AML-193 (cell line): Measurements from ENCODE around the gene MVB12B.
"Not testable (repeated sequence)": the region's sequence is repeated elsewhere in the genome, so short reads cannot be mapped to it uniquely, and the experiment has no call there.

Experiments
- DNase-seq, 2 experiments: peaks; one replicate each; lab custom pipeline; 2025; lab: John Stamatoyannopoulos, UW

Gene MVB12B

DNA sequence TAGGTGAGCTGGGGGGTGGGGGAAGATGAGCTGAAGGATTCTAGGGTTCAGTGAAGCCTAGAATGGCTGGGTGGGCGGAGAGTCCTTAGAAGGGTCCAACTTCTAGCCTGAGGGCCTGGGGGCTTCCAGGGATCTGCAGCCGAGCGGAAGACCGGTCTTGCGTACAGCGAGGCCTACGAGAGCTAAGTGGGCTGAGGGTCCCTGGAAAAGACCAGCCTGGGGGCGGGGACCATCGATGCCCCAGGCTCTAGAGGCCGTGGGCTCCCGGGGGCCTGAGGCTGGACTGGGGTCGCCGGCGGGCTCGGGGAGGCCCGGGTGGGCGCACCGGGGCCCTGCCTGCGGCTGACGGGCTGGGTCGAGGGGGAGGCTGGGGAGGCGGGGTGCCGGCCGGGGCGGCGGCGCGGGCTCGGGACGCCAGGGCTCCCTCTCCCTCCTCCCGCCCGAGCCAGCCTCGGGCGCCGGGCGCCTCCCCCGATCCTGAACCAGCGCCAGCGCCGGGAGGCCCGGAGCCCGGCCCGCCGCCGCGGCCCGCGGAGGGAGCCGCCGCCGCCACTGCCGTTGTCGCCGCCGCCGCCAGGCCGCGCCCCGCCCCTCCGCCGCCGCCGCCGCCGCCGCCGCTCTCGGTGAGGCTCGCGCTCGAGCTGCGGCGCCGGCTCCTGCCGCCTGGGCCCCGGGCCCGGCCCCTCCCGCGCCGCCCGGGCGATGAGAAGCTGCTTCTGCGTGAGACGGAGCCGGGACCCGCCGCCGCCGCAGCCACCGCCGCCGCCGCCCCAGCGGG lies at the start of gene MVB12B:
MVB12B (plus strand) TSS at position 602 of the 778 bp plus-strand sequence; CDS start at position 703, 101 bp downstream.
- DNase-seq, result no peak

- no peak for DNase-seq
These were observed 42.7 kb upstream of the MVB12B start for GRCh38 chr9:126283799-126284465.

DNA sequence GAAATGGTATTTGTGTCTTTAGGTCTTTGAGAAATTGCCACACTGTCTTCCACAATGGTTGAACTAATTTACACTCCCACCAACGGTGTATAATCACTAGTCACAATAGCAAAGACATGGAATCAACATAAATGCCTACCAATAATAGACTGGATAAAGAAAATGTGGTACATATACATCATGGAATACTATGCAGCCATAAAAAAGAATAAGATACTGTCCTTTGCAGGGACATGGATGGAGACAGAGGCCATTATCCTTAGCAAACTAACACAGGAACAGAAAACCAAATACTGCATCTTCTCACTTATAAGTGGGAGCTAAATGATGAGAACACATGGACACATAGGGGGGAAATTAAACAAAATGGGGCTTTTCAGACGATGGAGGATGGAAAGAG lies 41.0 kb upstream of the MVB12B start:
- not testable (repeated sequence) for DNase-seq

DNA sequence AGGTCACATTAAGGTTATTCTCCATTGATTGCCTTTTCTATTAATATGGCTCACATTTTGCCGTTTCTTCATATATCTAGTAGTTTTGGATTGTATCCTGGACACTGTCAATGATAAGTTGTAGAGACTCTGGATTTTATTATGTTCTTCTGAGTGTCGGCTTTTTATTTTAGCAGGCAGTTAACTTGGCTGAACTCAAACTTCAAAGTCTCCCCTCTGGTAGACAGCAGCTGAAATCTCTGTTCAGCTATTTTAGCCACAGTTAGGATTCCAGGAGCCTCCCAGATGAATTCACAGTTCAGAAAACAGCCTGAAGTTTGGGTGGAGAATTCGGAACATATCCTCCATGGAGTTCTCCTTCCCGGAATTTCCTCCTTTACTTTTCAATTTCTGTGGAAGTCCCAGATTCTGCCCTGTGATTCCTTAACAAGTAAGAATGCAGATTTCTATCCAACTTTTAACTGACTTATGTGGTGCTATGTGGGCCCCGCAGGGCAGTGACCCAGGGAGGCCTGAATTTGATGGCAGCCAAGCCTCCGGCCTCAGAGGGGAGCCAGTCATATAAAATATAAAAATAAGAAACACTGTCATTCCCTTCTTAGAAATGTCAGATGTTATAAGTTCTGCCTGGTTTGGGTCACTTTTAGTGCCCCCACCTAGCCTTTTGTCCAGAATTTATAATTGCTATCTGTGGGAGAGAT lies 39.3 kb upstream of the MVB12B start:
- DNase-seq, result no peak

- DNase-seq, result no peak
These were observed 35.8 kb upstream of the MVB12B start for GRCh38 chr9:126290871-126291270.

DNA sequence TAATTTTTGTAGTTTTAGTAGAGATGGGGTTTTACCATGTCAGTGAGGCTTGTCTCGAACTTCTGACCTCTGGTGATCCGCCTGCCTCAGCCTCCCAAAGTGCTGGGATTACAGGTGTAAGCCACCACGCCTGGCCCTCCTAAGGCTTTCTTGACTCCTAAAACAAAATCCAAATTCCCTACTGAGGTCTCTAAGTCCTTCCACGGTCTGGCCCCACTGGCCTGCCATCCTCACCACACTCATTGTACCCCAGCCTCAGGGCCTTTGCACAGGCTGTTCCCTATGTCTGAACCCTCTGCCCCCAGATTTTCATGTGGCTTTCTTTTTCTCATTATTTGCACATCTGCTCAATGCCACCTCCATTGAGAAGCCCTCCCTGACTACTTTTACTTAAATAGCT lies 34.7 kb upstream of the MVB12B start:
- no peak for DNase-seq

GRCh38 chr9:126292736-126293521 lies 33.7 kb upstream of the MVB12B start:
- DNase-seq, result no peak

- DNase-seq, result no peak
These were observed 33.1 kb upstream of the MVB12B start for GRCh38 chr9:126293522-126293889.

GRCh38 chr9:126294331-126295081 lies 32.1 kb upstream of the MVB12B start:
- DNase-seq, result no peak

GRCh38 chr9:126295082-126295477 lies 31.5 kb upstream of the MVB12B start:
- DNase-seq, result no peak

DNA sequence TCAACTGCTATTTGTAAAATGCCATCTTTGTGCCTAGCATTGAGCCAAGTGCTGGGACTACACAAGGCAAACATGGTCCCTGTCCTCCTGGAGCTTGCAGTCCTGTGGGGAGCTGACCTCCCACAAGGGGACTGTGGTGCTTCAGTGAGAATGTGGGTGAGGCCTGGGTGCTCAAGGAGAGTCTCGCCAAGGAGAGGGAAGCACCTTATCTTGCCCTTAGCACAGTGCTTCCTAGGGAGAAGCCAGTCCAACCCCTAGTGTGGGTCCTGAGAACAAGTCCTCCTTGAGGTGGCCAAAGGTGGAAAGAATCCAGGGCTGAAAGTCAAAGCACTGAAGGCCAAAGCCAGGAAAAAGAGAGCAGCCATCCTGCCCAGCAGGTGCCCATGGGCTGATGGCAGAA lies 31.1 kb upstream of the MVB12B start:
- DNase-seq, result no peak

DNA sequence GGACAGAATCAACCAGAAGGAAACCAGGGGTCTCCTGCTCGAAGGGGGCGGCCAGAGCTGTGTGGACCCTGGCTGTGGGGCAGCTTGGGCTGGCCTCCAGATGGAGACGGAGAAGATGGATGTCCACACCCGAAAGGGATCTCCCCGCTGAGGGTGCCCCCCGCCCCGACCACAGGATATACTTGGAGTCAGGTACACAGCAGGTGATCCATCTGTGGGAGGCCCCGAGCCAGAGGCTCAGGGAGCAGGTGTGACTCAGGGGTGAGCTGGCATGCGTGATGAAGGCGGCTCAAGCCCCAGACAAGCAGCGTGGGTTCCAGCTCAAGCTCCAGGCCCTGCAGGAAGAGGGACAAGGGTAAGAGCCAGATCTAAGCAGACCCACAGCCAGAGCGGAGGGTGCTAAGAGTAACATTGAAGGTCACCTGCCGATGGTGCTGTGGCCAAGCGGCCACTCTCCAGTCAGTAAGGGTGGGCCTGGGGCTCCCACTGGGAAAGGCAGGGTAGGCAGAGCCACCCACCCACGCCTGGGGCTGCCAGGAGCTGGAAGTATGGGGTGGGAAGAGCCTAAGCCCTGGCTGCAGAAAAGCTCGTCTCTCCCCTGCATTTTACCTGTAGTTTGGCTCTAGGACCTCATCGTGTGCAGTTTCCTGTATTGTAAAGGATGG lies 30.6 kb upstream of the MVB12B start:
- no peak for DNase-seq

DNA sequence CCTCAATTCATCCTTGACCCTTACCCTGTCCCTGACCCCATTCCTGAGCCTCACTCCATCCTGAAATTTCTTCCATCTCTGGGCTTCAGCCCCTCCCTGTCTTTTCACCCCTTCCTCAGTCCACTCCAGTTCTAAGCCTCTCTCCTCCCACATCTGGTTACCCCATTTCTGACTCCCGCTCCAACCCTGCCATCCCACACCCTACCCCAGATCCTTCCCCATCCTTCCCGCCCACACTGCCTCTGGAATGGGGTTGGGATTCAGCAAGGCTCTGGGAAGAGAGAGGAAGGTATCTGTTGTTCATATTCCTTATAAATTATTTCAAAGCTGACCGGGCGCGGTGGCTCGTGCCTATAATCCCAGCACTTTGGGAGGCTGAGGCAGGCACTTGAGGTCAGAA lies 29.9 kb upstream of the MVB12B start:
- DNase-seq, result no peak

DNA sequence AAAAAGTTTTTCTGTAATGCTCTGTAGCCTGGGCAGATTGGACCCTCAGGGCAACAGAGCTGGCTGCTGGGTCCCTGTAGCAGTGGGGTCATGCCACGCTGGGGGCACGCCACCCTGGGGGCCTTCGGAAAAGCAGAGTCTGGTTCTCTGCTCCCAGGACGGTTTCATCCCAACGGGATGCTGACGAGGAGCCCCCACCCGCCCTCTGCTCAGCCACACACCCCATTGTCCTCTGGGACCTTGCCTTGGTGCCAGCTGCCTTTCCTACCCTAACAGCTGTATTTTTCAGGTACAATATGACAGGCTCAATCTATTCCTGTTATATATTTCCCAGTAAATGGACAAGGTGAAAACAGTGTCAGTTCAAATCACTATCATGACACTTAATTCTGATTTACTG lies 29.0 kb upstream of the MVB12B start:
- no peak for DNase-seq

DNA sequence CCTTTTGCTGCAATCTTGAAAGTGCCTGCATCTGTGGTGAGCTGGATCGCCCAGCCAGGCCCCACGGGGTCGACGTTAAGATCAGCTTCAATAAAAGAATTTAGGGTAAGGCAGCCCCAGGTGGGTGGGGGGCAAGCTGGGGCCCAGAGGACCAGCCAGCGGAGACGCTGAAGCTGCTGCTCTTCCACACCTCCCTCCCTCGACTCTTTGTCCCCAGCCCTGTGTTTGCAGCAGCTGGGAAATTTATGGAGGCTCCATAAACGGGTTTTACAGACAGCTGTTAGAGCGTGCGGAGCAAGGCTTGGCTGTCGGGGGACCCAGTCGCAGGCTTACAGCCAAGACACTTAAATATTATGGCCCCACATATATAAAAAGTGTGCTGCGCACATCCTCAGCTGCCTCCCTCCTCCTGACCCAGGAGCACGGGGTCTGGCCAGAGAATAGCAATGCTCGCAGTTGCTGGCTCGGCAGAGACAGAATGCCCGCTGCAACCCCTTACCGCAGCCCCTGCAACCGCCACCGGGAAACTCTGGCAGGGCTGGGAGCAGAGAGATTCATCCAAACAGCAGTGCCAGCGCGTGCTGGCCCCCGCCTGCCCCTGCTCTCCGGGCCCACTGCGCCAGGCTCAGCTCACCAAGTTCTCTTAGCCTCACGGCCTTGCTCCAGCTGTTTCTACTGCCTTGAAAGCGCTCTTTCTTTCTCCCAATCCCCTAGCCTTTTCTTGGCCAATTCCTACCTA lies 28.4 kb upstream of the MVB12B start:
- DNase-seq, result no peak

GRCh38 chr9:126299706-126300276 lies 26.8 kb upstream of the MVB12B start:
- no peak for DNase-seq

GRCh38 chr9:126301196-126301595 lies 25.4 kb upstream of the MVB12B start:
- DNase-seq, result no peak

DNA sequence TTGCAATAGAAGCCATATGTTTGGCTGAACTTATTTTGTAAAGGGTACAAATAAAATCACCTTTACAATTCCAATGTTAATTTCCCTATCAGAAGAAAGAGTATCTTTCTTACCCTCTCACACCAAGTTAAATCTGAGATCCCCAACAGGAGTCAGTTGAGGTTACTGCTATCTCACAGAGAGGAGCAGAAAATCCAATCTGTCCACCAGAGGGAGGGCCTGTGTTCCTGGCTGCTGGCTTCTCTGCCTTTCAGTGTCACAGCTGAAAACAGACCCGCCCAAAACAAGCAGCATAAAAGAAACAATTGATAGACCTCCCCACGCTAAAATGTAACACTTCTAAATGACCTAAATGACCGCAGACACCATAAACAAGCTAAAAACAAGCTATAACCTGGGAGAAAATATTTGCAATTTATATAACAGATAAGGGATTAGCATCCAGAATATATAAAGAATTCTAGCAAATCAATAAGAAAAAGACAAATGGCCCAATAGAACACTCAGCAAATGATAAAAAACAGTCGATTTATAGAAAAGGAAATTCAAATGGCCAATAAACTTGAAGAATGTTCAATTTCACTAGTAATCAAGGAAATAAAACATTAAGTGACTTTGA lies 24.5 kb upstream of the MVB12B start:
- peak; percentile 58 to 67 for DNase-seq

DNA sequence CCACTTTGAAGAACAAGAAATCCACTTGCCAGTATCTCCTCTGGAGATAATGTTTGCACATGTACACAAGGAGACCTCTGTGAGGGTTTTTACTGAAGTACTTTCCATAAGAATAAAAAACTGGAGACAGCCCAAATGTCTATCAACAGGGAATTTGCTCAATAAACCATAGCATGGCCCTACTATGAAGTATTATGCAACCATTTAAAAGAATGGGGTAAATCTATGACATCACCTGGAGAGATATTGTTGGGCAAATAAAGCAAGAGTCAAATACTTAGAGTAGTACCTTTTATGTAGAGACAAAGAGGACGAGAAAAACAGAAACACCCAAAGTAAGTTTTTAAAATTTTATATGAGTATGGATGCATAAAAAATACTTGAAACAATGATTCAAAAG lies 23.9 kb upstream of the MVB12B start:
- DNase-seq, result no peak
